OCI-M1 (cell line): ENCODE measurements around the gene KAT6B.

Experiments
- DNase-seq: peaks from one replicate; lab custom pipeline; 2025; lab: John Stamatoyannopoulos, UW

Gene KAT6B

GRCh38 chr10:75070961-75071428, 244.6 kb downstream of the KAT6B start:
- DNase-seq = no peak

DNA sequence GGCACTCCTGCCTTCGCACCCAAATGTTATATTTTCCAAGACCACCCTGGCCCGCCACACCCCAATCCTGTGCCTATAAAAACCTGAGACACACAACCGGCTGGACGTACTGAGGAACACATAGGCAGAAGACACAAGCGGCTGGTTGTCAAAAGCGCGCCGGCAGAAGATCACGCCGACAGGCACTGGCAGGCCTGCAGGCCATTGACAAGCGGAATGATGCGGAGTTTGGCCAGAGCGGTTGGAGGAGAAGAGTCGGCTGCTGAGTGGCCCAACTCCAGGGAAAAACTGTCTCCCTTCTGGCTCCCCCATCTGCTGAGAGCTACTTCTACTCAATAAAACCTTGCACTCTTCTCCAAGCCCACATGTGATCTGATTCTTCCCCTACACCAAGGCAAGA, 245.4 kb downstream of the KAT6B start:
- DNase-seq = no peak

DNA sequence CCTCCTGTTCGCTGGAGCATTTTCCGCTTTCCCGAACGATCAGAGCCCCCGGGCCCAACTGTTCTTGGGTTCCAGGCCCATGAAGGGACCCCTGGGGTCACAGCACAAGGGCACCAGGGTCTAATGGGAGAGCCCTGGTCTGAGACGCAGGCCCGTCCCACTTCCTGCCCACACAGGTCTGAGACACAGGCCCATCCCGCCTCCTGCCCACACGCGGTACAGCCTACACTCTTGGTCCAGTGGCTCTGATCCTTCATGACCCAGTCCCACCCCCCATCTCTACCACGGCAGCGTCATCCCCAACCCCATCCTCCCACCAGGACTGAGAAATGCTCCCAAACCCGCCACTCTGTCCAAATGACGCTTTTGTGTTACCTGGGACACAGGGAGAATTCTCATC, 246.3 kb downstream of the KAT6B start:
- no peak for DNase-seq

DNA sequence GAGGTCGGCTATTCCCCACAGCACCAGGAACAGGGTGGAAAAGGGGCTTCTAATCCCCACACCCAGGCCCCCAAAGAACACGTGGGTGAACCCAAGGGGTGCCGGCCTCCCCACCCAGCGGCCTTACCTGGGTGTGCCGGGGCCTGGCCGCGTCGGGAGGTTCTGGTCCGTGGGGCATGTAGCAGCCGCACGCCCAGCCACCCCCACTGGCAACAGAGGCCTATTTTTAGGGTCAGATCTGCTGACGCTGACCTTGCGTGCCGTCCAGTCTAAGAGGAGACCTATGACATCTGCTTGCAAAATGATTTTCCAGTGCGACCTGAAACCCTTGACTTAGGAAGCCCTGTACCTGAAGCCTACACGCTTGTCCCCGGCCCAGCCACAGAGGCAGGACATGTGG, 247.0 kb downstream of the KAT6B start:
- DNase-seq = no peak

DNA sequence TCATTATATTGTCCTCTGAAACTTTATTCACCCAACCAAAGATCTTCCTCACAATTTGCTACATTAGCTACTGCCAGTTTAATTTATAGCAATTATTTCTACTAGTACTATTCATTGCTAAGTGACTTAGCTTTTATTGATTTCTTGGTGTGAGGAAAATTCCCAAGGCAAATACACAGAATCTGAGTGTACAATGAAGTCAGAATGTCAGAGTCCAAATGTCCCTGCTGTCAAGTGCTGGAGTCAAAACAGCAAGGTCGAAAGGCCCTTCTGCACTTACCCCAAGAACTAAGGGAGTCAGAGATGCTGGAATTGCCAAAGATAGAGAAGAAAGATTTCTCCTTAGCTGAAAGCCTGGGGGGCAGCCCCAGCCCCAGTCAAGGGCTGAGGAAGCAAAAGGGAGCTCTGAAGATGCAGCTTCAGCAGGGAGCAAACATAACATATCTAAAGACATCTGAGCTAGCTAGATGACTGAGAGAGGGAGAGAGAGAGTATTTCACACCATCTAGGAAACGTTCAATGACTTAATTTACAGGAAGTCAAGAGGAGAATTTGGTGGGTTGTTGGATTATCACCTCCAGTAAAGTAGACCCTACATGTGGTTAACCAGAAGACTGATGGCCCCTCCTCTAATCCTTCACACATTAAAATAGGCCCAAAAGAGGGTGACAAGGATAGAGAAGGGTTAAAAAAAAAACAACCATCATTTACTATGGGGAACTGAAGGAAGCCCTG, 248.5 kb downstream of the KAT6B start:
- DNase-seq = no peak

GRCh38 chr10:75076348-75076747, 249.9 kb downstream of the KAT6B start:
- DNase-seq = no peak

GRCh38 chr10:75079436-75080083, 253.2 kb downstream of the KAT6B start:
- DNase-seq = no peak

DNA sequence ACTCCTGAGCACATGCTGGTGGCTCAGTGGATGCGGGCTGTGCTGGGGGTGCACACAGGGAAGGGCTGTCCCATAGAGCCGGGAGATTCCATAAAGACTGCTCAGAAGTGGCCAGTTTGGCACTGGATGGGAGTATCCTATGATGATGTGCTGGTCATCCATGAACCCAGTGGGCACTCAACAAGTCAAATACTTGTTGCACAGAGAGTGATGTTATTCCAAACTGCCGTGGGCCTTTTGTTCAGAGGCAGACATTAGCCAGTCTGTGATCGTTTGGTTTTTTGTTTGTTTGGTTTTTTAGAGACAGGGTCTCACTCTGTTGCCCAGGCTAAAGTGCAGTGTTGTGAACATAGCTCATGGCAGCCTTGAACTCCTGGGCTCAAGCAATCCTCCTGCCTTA, 254.2 kb downstream of the KAT6B start:
- no peak for DNase-seq

- DNase-seq = no peak
These were observed 255.0 kb downstream of the KAT6B start for GRCh38 chr10:75081379-75081778.
